Colonic mucosa (tissue), 4 donors: ENCODE data around the gene C3orf33. TPM values are rescaled to one million over a fixed set of nuclear protein-coding genes. Genes with fewer than 3 reads are reported as not detected.

Experiments used
- DNase-seq: peaks from one replicate; pipeline ENCODE4 v3.0.0-alpha.2; 2020
- H3K27ac ChIP-seq: fragments of 200-600 bp; one replicate; pipeline ENCODE4 v1.8.0; 2021
- H3K27me3 ChIP-seq: fragments of 200-600 bp; one replicate; pipeline ENCODE4 v1.8.0; 2021
- H3K36me3 ChIP-seq: fragments of 200-600 bp; one replicate; pipeline ENCODE4 v1.8.0; 2021
- H3K4me1 ChIP-seq: fragments of 200-600 bp; one replicate; pipeline ENCODE4 v1.8.0; 2021; ENCODE audit warnings: mild to moderate bottlenecking
- H3K4me3 ChIP-seq: fragments of 200-600 bp; one replicate; pipeline ENCODE4 v1.8.0; 2021
- H3K9ac ChIP-seq, 2 donors: one replicate each; pipeline ENCODE4 v1.7.0; 2013; ENCODE audit warnings: control low read depth in 2 of 2, low read depth in 2 of 2, low read length in 2 of 2
- H3K9me3 ChIP-seq: fragments of 200-600 bp; one replicate; pipeline ENCODE4 v1.8.0; 2021
- CTCF ChIP-seq: fragments of 200-600 bp; IDR thresholded peaks from one replicate; pipeline ENCODE4 v1.8.0; 2022; ENCODE audit warnings: antibody characterized with exemption, mild to moderate bottlenecking
- intact Hi-C: fragments of 100-400 bp; cut with DNase I; formaldehyde crosslinking; loops from one replicate; pipeline ENCODE4 v1.14.1; 2022
- total RNA-seq, 2 donors: library from RNA; stranded (reverse); fragmentation: NEBNext Ultra II Directional in 1 of 2; extraction: Animal tissue kit (Norgen Biotek cat#: 25700) in 1 of 2; gene quantifications; one replicate each; pipeline ENCODE4 v1.2.1, GENCODE V29; 2021
- donor health status: healthy.
- donor health status: DM: no; HTN: no; CAD: no.
- donor health status: DM: no; HTN: no; CAD: no.

Gene C3orf33
- total RNA-seq, 2 donors from 2014 or later, result 2.4 to 2.8 TPM

DNA sequence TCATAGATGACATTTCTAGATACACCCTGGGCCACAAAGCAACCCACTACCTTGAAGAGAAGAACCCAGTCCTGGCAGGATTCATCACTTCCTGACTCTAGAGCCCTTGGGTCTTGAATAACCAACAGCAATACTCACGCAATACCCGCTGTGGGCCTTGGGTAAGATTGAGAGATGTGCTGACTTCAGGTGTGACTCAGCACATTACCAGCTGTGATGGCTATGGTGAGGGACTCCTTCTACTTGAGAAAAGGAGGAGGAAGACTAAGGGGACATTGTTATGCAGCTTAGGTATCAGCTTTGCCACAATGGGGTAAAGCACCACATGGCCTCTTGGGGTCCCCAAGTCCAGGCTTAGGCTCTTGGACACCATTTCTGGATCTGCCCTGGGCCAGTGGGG lies 14.9 kb downstream of the C3orf33 start:
- Histone ChIP-seq H3K9ac (no peak overlapping the region), H3K9me3 (no peaks in the 10 kb centered on the region), H3K36me3 (no peaks in the 10 kb centered on the region), H3K4me3 (no peak overlapping the region), H3K27me3 (no peaks in the 10 kb centered on the region), H3K27ac (no peak overlapping the region), H3K4me1 (no peaks in the 10 kb centered on the region)
- no peak for TF ChIP-seq CTCF
- no peak for DNase-seq
- intact Hi-C loops, result no loop called here

GRCh38 chr3:155790272-155790925 lies 15.7 kb downstream of the C3orf33 start:
- intact Hi-C loops, result no loop called here
- Histone ChIP-seq H3K9me3 (no peaks in the 10 kb centered on the region), H3K4me1 (no peaks in the 10 kb centered on the region), H3K27me3 (no peaks in the 10 kb centered on the region), H3K4me3 (no peak overlapping the region), H3K36me3 (no peaks in the 10 kb centered on the region), H3K27ac (no peak overlapping the region), H3K9ac (no peak overlapping the region)
- no peak for DNase-seq
- TF ChIP-seq CTCF, result no peak

DNA sequence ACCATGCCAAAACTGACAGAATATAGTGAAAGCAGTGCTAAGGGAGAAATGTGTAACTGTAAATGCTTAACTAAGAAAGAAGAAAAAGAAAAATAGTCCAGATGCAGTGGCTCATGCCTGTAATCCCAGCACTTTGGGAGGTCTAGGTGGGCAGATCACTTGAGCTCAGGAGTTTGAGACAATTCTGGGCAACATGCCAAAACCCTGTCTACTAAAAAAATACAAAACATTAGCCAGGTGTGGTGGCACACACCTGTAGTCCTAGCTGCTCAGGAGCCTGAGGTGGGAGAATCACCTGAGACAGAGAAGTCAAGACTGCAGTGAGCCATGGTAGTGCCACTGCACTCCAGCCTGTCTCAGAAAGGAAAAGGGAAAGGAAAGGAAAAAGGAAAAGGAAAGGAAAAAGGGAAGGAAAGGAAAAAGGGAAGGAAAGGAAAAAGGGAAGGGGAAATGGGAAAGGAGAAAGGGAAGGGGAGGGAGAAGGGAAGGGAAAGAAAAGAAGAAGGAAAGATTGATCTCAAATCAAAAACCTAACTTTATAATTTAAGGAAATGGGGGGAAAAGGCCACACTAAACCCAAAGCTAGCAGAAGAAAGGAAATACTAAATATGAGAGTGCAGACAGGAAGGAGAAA lies 20.3 kb downstream of the C3orf33 start:
- intact Hi-C loops, result no loop called here
- no peak overlapping the region for H3K27ac ChIP-seq
- H3K4me3 ChIP-seq, result no peak overlapping the region
- no peaks in the 10 kb centered on the region for H3K4me1 ChIP-seq
- TF ChIP-seq CTCF, result no peak
- no peaks in the 10 kb centered on the region for H3K27me3 ChIP-seq
- DNase-seq, result no peak
- H3K36me3 ChIP-seq, result no peaks in the 10 kb centered on the region
- H3K9me3 ChIP-seq, result no peaks in the 10 kb centered on the region
- no peak overlapping the region for H3K9ac ChIP-seq

GRCh38 chr3:155782390-155782953 lies 23.6 kb downstream of the C3orf33 start:
- Histone ChIP-seq H3K27ac (no peak overlapping the region), H3K9ac (no peak overlapping the region), H3K9me3 (no peaks in the 10 kb centered on the region), H3K4me1 (no peaks in the 10 kb centered on the region), H3K36me3 (no peaks in the 10 kb centered on the region), H3K4me3 (no peak overlapping the region), H3K27me3 (no peaks in the 10 kb centered on the region)
- TF ChIP-seq CTCF, result no peak
- no peak for DNase-seq
- intact Hi-C loops, result no loop called here

DNA sequence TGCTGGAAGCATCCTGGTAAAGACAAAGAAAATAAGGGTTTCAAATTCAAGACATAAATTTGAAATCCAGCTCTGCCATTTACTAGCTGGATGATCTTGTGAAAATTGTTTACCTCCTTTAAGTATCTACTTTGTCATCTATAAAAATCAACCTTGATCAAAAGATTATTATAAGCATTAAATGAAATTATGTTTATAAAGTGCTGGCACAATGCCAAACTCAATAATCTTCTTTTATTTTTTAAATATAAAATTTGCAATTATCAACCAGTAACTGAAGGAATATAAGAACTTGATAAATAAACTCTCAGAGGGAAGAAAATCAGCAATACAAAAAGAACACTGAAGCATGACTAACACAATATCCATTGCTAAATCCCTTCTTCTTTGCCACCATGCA lies 25.8 kb downstream of the C3orf33 start:
- no peak for DNase-seq
- H3K4me3 ChIP-seq, result no peak overlapping the region
- no peaks in the 10 kb centered on the region for H3K4me1 ChIP-seq
- H3K36me3 ChIP-seq, result no peaks in the 10 kb centered on the region
- no peak overlapping the region for H3K9ac ChIP-seq
- no peaks in the 10 kb centered on the region for H3K9me3 ChIP-seq
- no peak overlapping the region for H3K27ac ChIP-seq
- H3K27me3 ChIP-seq, result no peaks in the 10 kb centered on the region
- intact Hi-C loops, result no loop called here
- TF ChIP-seq CTCF, result no peak
